Body of pancreas (tissue), 4 donors: ENCODE measurements around the gene ERAL1.

Experiments
- POLR2A ChIP-seq, 3 donors: fragments of 450-650 bp; IDR thresholded peaks; one replicate each; pipeline ENCODE4 v1.6.1; 2016; ENCODE audit warnings: antibody characterized with exemption in 3 of 3, mild to moderate bottlenecking in 2 of 3
- TF ChIP-seq, protein P1 (sequence below), 7 experiments: fragments of 450-650 bp in 4 of 7; fragments of 200-600 bp in 3 of 7; sonication (generic) in 3 of 7; IDR thresholded peaks; one replicate each; pipeline ENCODE4 v1.5.1; 2016 to 2019; ENCODE audit warnings: antibody characterized with exemption in 7 of 7

- TF ChIP-seq, protein P1, sequence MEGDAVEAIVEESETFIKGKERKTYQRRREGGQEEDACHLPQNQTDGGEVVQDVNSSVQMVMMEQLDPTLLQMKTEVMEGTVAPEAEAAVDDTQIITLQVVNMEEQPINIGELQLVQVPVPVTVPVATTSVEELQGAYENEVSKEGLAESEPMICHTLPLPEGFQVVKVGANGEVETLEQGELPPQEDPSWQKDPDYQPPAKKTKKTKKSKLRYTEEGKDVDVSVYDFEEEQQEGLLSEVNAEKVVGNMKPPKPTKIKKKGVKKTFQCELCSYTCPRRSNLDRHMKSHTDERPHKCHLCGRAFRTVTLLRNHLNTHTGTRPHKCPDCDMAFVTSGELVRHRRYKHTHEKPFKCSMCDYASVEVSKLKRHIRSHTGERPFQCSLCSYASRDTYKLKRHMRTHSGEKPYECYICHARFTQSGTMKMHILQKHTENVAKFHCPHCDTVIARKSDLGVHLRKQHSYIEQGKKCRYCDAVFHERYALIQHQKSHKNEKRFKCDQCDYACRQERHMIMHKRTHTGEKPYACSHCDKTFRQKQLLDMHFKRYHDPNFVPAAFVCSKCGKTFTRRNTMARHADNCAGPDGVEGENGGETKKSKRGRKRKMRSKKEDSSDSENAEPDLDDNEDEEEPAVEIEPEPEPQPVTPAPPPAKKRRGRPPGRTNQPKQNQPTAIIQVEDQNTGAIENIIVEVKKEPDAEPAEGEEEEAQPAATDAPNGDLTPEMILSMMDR (IDR thresholded peaks at IDR 0.05), result no peak
- no peak for TF ChIP-seq POLR2A (IDR thresholded peaks at IDR 0.05)
These were observed 25.2 kb downstream of the ERAL1 start for GRCh38 chr17:28879886-28880571.
